ENCODE results near the gene INTS7.

INTS7 gene

GRCh38 chr1:211896958-211897357 lies 138.4 kb downstream of the INTS7 start:
- H3K27ac ChIP-seq, result no peak overlapping the region
- TF ChIP-seq ZFX (IDR thresholded peaks at IDR 0.05; ENCODE audit: borderline replicate concordance), result no peak
- TF ChIP-seq CTCF (IDR thresholded peaks at IDR 0.05), result no peak

- peak overlapping the region; percentile 37 for H3K27ac ChIP-seq
- TF ChIP-seq ZFX (IDR thresholded peaks at IDR 0.05; ENCODE audit: borderline replicate concordance) (no peak), CTCF (IDR thresholded peaks at IDR 0.05) (no peak)
These were observed 140.1 kb downstream of the INTS7 start for GRCh38 chr1:211895126-211895759.

- TF ChIP-seq CTCF (IDR thresholded peaks at IDR 0.05) (no peak), ZFX (IDR thresholded peaks at IDR 0.05; ENCODE audit: borderline replicate concordance) (no peak)
- H3K27ac ChIP-seq, result no peak overlapping the region
These were observed 141.0 kb downstream of the INTS7 start for GRCh38 chr1:211894312-211894711.

- TF ChIP-seq CTCF (IDR thresholded peaks at IDR 0.05) (no peak), ZFX (IDR thresholded peaks at IDR 0.05; ENCODE audit: borderline replicate concordance) (no peak)
- H3K27ac ChIP-seq, result no peak overlapping the region
These were observed 142.1 kb downstream of the INTS7 start for GRCh38 chr1:211893260-211893659.

- TF ChIP-seq CTCF (IDR thresholded peaks at IDR 0.05) (no peak), ZFX (IDR thresholded peaks at IDR 0.05; ENCODE audit: borderline replicate concordance) (no peak)
- no peak overlapping the region for H3K27ac ChIP-seq
These were observed 142.8 kb downstream of the INTS7 start for GRCh38 chr1:211892577-211892976.

- H3K27ac ChIP-seq, result no peak overlapping the region
- TF ChIP-seq ZFX (IDR thresholded peaks at IDR 0.05; ENCODE audit: borderline replicate concordance), result no peak
- TF ChIP-seq CTCF (IDR thresholded peaks at IDR 0.05), result no peak
These were observed 143.6 kb downstream of the INTS7 start for GRCh38 chr1:211891708-211892107.
